HL-60 (cell line): ENCODE data around the gene LDB2.

Experiments
- DNase-seq, 2 experiments: peaks; one replicate each; pipeline ENCODE4 v3.0.0-alpha.2; 2010 to 2020; ENCODE audit warnings: low read depth in 1 of 2, low spot score in 1 of 2
- H3K27ac ChIP-seq: fragments of 250-450 bp; sonication (Bioruptor Pico); replicated peaks from 2 replicates; pipeline ENCODE4 v1.5.1; 2020; ENCODE audit warnings: mild to moderate bottlenecking, moderate library complexity
- H3K27me3 ChIP-seq: fragments of 250-450 bp; sonication (Bioruptor Pico); 2 replicates; pipeline ENCODE4 v1.5.1; 2021; ENCODE audit warnings: mild to moderate bottlenecking, moderate library complexity; ENCODE audit not compliant: insufficient read depth, poor library complexity, severe bottlenecking
- H3K4me3 ChIP-seq: replicated peaks from 2 replicates; pipeline ENCODE4 v1.5.1; 2011; ENCODE audit warnings: mild to moderate bottlenecking, control low read depth, low read length; ENCODE audit not compliant: insufficient read depth
- CTCF ChIP-seq: IDR thresholded peaks from one replicate; pipeline ENCODE4 v1.5.1; 2011; ENCODE audit warnings: low read length, control low read depth, inconsistent platforms; ENCODE audit not compliant: insufficient read depth
- GABPA ChIP-seq: IDR thresholded peaks from 2 replicates; pipeline ENCODE4 v1.6.1; 2012; ENCODE audit warnings: low read depth
- POLR2AphosphoS5 ChIP-seq: IDR thresholded peaks from 2 replicates; pipeline ENCODE4 v1.6.1; 2012; ENCODE audit warnings: low read depth
- REST ChIP-seq: IDR thresholded peaks from 2 replicates; pipeline ENCODE4 v1.6.1; 2012; ENCODE audit warnings: low read depth; ENCODE audit not compliant: insufficient replicate concordance
- SPI1 ChIP-seq: IDR thresholded peaks from 2 replicates; pipeline ENCODE4 v1.6.1; 2012; ENCODE audit warnings: low read depth, mild to moderate bottlenecking, borderline replicate concordance

LDB2 gene

GRCh38 chr4:16714191-16714590 lies 184.3 kb downstream of the LDB2 start:
- H3K27me3 ChIP-seq, result no peaks in the 10 kb centered on the region
- H3K27ac ChIP-seq, result no peak overlapping the region
- no peak overlapping the region for H3K4me3 ChIP-seq
- no peak for DNase-seq
- no peak for TF ChIP-seq CTCF
- no peak for TF ChIP-seq POLR2AphosphoS5
- TF ChIP-seq GABPA, result no peak
- no peak for TF ChIP-seq REST
- no peak for TF ChIP-seq SPI1

GRCh38 chr4:16713696-16714095 lies 184.7 kb downstream of the LDB2 start:
- no peak for TF ChIP-seq REST
- TF ChIP-seq SPI1, result no peak

GRCh38 chr4:16713271-16713670 lies 185.2 kb downstream of the LDB2 start:
- TF ChIP-seq POLR2AphosphoS5 (no peak), REST (no peak), CTCF (no peak), SPI1 (no peak), GABPA (no peak)
- DNase-seq, result no peak
- Histone ChIP-seq H3K4me3 (no peak overlapping the region), H3K27ac (no peak overlapping the region), H3K27me3 (no peaks in the 10 kb centered on the region)

More at GRCh38 chr4:16713696-16714095, 184.7 kb downstream of the LDB2 start:
- Histone ChIP-seq H3K4me3 (no peak overlapping the region), H3K27ac (no peak overlapping the region), H3K27me3 (no peaks in the 10 kb centered on the region)
- no peak for DNase-seq

GRCh38 chr4:16710198-16710597 lies 188.2 kb downstream of the LDB2 start:
- Histone ChIP-seq H3K27ac (no peak overlapping the region), H3K4me3 (no peak overlapping the region), H3K27me3 (no peaks in the 10 kb centered on the region)
- TF ChIP-seq CTCF, result no peak
- no peak for TF ChIP-seq POLR2AphosphoS5
- no peak for TF ChIP-seq SPI1
- no peak for TF ChIP-seq GABPA
- no peak for TF ChIP-seq REST
- DNase-seq, result no peak
